NCI-H187 (cell line): ENCODE results near the gene R3HDML.
A peak's percentile ranks its signal among the peaks of the same experiment; 100 is the strongest.

ENCODE experiments used
- DNase-seq, 2 experiments: peaks; one replicate each; lab custom pipeline; 2025; lab: John Stamatoyannopoulos, UW

R3HDML gene

GRCh38 chr20:44364068-44364467 lies 27.2 kb downstream of the R3HDML start:
- no peak for DNase-seq

GRCh38 chr20:44364780-44365179 lies 27.9 kb downstream of the R3HDML start:
- DNase-seq = no peak

DNA sequence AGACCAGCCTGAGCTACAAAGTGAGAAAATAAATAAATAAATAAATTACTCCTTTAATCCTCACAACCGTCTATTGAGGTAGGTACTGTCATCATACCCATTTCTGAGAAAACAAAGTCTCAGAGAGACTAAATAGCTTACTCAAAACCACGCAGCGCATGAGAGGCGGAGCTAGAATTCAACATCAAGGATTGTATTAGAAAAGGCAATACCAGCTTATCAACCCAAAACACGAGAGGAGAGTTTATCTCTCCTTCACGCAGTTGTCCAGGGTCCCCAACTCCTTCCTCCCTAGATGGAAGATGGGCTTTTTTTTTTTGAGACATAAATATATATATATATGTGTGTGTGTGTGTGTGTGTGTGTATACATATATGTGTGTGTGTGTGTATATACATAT lies 30.9 kb downstream of the R3HDML start:
- no peak for DNase-seq

- DNase-seq = no peak
Measured at GRCh38 chr20:44370639-44371218, 33.9 kb downstream of the R3HDML start.

GRCh38 chr20:44382641-44383040 lies 45.8 kb downstream of the R3HDML start:
- no peak for DNase-seq

DNA sequence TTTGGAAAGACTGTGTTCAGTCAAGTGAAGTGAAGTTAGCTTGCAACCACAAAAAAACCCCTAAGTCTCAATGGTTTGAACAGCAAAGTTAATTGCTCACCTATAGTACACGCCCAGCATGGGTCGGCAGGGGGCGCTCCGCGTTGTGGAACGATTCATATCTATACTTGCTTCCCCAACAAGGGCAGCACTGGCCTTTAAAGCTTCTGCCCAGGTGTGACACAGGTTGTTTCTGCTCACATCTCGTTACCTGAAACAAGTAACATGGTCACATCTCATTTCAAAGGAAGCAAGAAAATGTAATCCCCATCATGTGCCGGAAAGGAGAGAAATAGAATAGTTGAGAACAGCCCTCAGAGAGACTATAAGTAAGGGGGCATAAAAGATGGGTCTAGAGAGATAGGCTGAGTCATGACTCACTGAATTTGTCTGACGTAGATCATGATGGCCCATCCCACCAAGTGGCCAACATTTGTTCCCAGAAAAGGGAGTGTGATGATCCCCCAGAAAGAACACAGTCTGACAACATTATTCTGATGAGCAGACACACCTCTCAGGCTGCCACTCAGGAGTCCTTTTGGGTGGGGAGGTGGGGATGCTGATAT lies 47.7 kb downstream of the R3HDML start:
- peak; percentile 17 to 46 for DNase-seq

DNA sequence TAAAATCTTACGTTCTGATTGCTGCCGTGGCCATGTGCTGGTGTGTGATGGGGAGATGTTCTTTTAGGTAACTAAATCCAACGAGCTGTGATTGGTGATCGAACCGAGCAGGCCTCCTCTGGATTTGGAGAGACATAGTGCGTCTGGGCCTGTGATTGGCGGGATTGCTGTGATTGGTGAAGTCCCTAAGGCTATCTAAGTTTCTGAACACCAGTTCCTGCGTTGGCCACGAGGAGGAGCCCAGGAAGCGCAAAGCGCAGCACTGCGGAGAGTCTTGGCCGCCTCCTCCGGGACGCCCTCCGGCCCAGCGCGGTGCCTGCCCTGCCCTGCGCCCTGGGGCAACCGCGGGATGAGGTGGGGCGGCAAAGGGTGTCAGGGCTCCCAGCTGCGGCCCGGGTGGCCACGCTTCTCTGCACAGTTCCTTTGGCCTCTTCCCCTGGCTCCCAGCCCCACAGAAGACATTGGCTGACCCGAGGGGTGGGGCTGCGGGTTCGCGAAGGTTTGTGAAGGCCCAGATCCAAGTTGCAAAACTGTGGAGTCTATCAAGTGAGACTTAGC lies 51.7 kb downstream of the R3HDML start:
- no peak for DNase-seq

DNA sequence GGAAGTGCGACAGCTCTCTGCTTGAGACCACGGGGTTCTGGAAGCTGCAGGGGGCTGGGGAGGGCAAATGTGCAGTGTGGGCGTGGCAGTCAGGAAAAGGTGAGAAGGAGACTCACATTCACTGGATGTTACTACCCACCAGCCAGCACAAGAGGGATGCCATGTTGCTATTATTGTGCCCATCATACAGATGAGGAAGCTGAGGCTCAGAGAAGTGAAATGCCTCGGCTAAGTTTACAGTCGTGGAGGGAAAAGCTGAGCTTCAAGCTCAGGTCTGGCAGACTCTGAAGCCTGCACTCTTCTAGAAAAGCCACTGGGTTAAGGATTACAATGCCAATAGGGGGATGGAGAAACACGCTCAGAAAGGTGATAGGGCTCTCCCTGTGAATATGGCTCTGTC lies 53.0 kb downstream of the R3HDML start:
- DNase-seq = no peak

DNA sequence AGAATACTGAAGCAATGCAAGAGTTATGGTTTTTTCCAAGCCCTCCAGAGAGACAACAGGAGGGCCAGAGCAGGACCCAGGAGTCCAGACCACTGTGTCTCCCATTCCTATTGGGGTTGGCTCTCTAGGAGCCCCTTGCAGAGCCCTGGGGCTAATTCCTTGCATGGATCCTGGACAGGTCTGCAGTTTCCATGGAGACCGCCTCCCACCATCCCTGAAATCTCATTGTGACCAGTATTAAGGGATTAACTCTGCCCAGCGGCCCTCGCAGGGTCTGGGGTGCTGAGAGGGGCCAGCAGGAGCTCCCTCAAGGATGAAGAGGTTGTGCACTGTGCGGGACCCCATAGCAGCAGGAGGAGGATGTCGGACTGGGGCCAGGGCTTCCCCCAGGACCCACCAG lies 53.4 kb downstream of the R3HDML start:
- DNase-seq = no peak

DNA sequence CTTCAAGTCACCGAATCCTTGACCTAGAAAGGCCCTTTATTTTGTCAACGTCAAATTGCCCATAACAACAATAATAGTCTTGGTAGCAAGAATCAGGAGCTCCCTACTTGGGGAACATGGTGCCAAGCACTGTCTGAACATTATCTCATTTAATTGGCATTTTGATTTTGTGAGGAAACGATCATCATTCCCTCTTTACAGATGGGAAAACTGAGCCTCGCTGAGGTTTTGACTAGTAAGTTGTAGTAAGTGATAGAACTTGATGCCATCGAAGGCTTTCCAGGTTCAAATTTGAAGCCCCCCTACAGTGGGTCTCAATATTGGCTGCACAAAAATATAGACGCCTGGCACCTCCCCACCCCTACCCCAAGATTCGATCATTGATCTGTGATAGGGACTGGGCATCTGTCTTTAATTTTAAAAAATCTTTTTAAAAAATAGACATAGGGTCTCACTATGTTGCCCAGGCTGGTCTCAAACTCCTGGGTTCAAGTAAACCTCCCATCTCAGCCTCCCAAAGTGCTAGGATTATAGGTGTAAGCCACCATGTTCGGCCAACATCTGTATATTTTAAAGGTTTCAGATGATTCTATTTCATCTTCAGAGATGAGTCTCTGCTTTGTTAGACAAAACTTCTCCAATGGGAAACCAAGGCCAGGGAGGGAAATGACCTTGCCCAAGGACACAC lies 55.4 kb downstream of the R3HDML start:
- DNase-seq = no peak

DNA sequence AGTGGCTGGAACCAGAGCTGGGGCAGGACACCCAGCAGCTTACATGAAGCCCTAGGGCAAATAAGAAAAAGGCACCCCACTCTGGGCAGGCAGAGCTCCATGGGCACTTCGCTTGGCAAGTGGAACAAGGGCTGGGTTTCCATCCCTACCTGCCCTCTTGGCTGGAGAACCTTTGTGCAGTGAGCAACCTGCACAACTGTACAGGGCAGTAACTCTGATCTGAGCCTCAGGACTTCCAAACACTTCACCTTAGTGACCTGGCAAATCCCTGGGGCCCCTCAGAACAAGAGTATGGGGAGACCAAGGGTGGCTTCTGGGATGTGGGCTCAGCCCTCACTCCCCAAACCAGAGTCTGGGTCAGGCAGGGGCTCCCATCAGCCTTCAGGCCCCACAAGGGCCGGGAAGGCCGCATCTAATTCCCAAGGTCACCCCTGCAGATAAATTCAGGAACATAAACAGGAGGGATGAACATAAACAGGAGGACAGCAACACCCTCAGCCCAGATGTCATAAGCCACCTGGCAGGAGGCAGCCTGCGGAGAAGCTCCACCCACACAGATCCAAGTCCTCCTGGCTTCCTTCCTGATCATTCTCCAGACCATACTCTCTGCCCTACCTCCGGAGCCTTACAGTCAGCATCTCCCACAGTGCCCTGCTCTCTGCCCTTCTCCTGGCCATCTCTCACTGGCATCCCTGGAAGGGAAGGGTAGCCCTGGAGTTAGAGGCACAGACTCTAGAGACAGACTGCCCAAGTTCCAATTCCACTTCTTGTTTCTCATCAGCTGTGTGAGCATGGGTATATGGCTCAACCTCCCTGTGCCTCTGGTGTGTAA lies 56.1 kb downstream of the R3HDML start:
- no peak for DNase-seq

GRCh38 chr20:44393608-44394451 lies 57.0 kb downstream of the R3HDML start:
- no peak for DNase-seq

DNA sequence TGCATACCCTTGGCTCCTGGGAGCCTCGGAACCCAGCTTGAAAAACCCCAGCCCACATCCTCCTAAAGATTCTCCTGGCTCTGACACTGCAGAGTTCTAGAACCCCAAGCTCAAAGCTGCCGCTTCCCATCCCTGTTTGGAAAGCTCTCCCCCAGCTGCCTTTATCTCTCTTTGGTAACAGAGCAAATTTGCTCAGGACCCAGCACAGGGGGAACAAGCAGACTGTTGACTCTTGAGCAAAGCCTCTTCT lies 57.5 kb downstream of the R3HDML start:
- DNase-seq = no peak

- DNase-seq = no peak
Measured at GRCh38 chr20:44394702-44395460, 58.0 kb downstream of the R3HDML start.

DNA sequence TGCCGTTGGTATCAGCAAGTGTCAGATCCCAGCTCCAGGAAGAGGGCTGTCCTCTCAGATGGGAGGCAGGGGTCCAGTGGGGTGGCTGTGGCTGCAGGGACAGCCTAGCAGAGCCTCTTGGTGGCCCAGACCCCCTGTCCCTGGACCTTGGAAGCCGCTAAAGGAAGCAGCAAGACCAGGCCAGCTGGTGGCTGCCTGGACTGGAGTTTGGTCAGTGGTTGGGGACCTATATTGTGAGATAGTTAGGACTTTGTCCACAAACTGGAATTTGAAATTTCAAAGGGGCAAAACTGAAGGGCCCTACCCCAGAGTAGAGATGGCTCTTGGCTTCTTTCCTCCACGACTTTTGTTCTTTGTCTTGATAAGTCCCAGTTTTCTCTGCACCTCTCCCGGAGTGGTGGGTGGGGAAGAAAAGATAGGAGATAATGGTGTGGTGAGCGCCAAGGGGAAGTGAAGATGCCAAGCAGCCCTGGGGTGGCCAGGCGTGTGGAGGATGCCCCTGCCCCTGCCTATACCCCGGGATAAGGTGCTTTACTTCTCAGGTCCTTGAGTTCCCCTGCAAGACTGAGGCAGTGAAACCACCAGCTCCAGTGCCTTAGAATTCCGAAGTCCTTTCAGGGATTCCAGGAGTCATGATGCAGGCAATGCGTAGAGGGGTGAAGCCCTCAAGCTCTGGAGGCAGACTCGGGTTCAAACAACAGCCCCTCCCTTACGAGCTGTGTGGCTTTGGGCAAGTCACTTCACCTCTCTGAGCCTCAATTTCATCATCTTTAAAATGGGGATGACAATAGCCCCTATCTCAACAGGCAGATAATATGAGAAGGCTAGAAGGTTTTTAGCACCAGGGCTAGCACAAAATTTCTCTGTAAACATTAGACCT lies 58.9 kb downstream of the R3HDML start:
- DNase-seq = no peak

GRCh38 chr20:44396369-44397130 lies 59.7 kb downstream of the R3HDML start:
- DNase-seq = no peak

DNA sequence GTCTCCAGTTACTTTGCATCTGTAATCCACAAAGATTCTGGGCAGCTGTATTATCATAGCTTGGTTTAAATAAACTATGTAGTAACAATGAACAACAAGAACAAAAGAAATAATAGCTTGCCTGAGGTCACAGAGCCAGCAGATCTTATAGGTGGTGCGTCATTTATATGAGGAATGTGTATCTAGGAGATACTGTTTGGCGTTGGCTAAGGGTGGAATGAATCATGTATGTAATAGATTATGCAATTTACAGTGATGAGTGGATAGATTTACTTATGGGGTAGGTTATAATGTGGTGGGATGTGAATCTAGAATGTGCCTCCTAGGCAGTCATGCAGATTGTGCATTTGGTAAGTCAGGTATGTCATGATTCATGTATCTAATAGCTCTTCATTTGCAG lies 61.5 kb downstream of the R3HDML start:
- no peak for DNase-seq

- DNase-seq = no peak
Measured at GRCh38 chr20:44399446-44399845, 62.6 kb downstream of the R3HDML start.

GRCh38 chr20:44400671-44400969 lies 63.8 kb downstream of the R3HDML start:
- DNase-seq = no peak
